OCI-LY1 (cell line): ENCODE measurements around the gene BEX2.

Source experiments
- EZH2 ChIP-seq: fragments of 200-600 bp; sonication (generic), shearing (Covaris generic); IDR thresholded peaks from 2 replicates; pipeline ENCODE4 v1.8.0; 2017; ENCODE audit warnings: borderline replicate concordance, mixed run types, mild to moderate bottlenecking, antibody characterized with exemption, low read length, moderate library complexity, mixed read lengths
- TF ChIP-seq, protein P1 (sequence below): fragments of 200-600 bp; sonication (generic), shearing (Covaris generic); IDR thresholded peaks from 2 replicates; pipeline ENCODE4 v1.5.1; 2017; ENCODE audit warnings: mild to moderate bottlenecking, antibody characterized with exemption, low read length, moderate library complexity, mixed read lengths

GRCh38 chrX:103276581-103277002 is 34.2 kb downstream of the BEX2 start, which contains the start of gene TCEAL5:
- TF ChIP-seq, protein P1, sequence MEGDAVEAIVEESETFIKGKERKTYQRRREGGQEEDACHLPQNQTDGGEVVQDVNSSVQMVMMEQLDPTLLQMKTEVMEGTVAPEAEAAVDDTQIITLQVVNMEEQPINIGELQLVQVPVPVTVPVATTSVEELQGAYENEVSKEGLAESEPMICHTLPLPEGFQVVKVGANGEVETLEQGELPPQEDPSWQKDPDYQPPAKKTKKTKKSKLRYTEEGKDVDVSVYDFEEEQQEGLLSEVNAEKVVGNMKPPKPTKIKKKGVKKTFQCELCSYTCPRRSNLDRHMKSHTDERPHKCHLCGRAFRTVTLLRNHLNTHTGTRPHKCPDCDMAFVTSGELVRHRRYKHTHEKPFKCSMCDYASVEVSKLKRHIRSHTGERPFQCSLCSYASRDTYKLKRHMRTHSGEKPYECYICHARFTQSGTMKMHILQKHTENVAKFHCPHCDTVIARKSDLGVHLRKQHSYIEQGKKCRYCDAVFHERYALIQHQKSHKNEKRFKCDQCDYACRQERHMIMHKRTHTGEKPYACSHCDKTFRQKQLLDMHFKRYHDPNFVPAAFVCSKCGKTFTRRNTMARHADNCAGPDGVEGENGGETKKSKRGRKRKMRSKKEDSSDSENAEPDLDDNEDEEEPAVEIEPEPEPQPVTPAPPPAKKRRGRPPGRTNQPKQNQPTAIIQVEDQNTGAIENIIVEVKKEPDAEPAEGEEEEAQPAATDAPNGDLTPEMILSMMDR, result no peak
- no peak for TF ChIP-seq EZH2
